HG02763 (cell line): Measurements from ENCODE around the gene DNAAF8.
"Not testable (repeated sequence)": the region's sequence is repeated elsewhere in the genome, so short reads cannot be mapped to it uniquely, and the experiment has no call there.

Source experiments
- ATAC-seq: cut with Tn5 transposase; IDR thresholded peaks from one replicate; pipeline ENCODE4 v1.9.1; 2021; ENCODE audit warnings: mild to moderate bottlenecking, moderate library complexity; ENCODE audit not compliant: unreplicated experiment

The DNAAF8 gene

GRCh38 chr16:4776141-4776705 lies 41.9 kb downstream of the DNAAF8 start:
- ATAC-seq = no peak

DNA sequence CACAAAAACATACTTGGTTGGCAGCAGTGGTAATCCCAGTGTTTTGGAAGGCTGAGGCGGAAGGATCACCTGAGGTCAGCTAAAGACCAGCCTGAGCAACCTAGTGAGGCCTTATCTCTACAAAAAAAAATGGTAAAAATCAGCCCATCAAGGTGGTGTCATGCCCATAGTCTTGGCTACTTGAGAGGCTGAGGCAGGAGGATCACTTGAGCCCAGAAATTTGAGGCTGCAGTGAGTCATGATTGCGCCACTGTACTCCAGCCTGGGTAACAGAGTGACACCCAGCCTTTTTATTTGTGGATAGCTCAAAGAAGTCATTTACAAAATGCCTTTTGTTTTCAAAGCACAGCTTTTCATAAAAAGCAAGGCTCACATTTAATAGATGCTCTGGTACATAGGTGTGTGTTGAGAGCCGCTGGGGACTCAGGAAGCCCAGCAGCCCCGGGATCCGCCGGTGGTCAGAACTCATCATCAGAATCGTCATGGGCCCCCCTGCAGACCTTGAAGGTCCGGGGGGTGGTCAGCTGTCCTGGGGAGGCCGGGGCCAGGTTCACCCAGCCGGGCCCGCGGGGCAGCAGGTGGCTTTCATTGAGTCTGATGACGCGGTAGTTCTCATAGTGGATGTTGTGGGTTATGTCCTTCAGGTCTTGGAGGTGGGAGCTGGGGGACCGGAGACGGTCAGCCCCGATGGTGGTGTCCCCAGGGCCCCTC lies 43.2 kb downstream of the DNAAF8 start:
- ATAC-seq = no peak

DNA sequence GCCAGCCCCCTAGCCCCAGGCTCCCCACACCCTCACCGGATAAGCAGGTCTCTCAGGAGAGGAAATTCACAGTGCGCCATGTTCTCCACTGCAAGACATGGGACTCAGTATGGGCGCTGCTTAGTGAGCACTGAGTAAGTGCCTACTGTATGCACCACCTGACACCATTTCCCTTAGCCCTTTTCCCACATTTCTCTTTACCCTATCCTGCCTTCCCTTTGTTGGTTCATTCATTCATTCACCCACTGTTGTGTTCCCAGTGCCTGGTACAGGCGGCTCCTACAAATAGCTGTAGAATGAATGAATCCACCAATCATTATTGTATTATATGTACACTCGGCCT lies 43.7 kb downstream of the DNAAF8 start:
- ATAC-seq = no peak

DNA sequence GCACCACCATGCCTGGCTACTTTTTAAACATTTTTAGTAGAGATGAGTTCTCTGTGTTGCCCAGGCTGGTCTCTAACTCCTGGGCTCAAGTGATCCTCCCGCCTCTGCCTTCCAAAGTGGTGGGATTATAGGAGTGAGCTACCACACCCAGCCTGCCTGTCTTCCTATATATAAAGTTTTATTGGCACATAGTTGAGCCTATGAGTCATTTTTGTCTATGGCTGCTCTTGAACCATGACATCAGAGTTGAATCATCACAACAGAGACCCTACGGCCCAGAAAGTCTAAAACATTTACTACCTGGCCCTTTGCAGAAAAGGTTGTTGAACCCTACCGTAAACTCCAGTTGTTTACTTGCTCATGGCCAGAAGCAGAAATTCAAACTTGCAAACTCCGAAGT lies 45.9 kb downstream of the DNAAF8 start:
- ATAC-seq = no peak

- ATAC-seq = no peak
Measured at GRCh38 chr16:4783251-4783950, 49.1 kb downstream of the DNAAF8 start.

GRCh38 chr16:4783951-4784336 lies 49.6 kb downstream of the DNAAF8 start:
- ATAC-seq = no peak

GRCh38 chr16:4784444-4784987 lies 50.2 kb downstream of the DNAAF8 start:
- not testable (repeated sequence) for ATAC-seq

DNA sequence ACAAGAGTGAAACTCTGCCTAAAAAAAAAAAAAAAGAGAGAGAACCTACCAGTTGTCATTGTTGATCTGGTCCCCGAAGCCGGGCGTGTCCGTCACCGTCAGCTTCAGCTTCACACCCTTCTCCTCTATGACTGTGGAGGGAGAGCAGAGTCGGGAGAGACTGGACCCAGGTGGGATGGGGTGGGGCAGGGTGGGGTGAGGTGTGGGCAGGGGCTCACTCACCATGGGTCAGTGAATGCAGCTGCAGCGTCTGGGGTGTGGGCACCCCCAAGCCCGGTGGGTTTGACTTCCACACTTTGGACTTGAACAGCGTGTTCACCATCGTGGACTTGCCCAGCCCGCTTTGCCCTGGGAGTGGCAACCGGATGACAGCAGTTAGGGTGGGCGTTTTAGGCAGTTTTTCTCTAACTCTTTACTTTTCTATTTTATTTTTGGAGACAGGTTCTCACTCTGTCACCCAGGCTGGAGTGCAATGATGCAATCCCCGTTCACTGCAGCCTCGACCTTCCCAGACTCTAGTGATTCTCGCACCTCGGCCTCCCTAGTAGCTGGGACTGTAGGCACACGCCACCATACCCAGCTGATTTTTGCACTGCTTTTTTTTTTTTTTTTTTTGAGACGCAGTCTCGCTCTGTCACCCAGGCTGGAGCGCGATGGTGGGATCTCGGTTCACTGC lies 51.6 kb downstream of the DNAAF8 start:
- no peak for ATAC-seq

DNA sequence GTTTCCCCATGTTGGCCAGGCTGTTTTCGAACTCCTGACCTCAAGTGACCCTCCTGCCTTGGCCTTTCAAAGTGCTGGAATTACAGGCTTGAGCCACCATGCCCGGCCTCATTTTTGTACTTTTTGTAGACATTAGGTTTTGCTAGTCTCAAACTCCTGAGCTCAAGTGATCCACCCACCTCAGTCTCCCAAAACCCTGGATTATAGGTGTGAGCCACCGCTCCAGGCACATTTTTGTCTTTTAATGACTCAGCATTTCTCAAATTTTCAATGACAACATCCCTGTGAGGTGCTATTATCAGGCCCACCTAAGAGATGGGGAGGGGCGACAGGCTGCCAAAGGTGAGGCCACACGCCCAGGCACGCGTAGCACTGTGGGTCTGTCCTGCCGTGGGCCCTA lies 52.7 kb downstream of the DNAAF8 start:
- ATAC-seq = no peak

- no peak for ATAC-seq
Measured at GRCh38 chr16:4787627-4788482, 53.5 kb downstream of the DNAAF8 start, which contains the start of gene SEPTIN12. SEPTIN12 (minus strand) TSS chr16:4788345; CDS start chr16:4787645, 700 bp downstream.

DNA sequence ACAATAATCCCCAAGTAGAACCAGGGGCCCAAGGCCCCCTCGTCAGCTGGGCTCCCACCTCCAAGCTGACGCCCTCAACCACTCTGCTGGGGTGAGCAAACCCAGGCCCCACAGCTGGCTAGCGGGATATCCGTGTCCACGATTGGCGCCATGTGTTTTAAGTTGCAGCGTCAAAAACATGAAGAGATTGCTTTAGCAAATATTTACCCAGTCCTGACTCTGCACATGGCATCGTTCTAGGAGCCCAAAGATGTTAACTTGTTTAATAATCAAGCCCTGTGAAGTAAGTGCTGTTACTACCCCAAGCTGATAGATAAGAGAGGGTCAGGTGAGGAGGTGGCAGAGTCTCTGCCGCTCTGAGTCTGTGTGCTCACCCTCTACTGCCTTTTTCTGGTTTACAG lies 54.2 kb downstream of the DNAAF8 start:
- no peak for ATAC-seq

- ATAC-seq = no peak
Measured at GRCh38 chr16:4788910-4789309, 54.6 kb downstream of the DNAAF8 start.

- no peak for ATAC-seq
Measured at GRCh38 chr16:4790261-4790660, 55.9 kb downstream of the DNAAF8 start.

DNA sequence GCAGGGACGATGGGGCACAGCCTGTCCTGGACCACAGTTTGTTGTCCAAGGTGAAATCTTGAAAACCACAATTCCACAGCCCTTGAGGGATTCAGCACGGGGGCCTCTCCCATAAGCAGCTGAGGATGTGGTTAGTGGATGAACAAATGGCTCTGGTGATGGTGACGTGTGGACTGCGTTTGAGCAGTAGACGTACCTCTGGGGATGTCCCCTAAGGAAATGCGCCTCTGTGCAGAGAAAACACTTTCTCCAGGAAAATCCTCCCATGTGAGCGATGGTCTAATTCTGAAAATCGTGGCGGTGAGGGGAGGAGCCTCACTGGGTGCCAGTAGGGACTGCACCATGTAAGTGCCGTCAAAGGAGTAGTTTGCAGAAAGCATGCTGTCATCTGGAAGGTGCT lies 56.5 kb downstream of the DNAAF8 start:
- no peak for ATAC-seq

- no peak for ATAC-seq
Measured at GRCh38 chr16:4792951-4793513, 58.7 kb downstream of the DNAAF8 start.

GRCh38 chr16:4795181-4795827 lies 61.0 kb downstream of the DNAAF8 start, which contains the start of gene SMIM22:
SMIM22 (plus strand) TSS chr16:4795369; CDS start chr16:4795735, 366 bp downstream.
- no peak for ATAC-seq

DNA sequence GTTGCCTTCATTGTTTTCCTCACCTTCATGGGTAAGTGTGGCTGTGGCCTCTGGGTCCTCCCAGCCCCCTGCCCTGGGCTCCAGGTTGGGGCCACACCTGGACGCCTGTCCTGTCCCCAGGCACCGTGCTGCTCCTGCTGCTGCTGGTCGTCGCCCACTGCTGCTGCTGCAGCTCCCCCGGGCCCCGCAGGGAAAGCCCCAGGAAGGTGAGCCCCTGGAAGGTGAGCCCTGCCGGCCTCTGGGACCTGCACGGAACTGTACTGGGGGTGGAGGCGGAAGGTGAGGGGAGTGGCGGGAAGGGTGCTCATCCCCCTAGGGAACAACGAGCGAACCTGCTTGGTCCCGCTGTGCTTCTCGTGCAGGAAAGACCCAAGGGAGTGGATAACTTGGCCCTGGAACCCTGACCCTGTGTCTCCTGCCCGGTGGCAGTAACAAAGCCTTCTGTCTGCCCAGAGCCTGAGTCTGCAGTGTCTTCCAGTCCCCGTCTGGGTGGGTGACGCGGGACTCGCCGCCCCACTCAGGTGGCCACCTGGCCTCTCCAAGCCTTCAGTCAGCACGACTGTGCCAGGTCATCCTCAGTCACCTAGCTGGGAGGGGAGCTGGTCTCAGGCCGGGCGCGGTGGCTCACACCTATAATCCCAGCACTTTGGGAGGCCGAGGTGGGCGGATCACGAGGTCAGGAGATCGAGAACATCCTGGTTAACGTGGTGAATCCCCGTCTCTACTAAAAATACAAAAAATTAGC lies 61.7 kb downstream of the DNAAF8 start:
- ATAC-seq = no peak

- ATAC-seq = no peak
Measured at GRCh38 chr16:4796982-4797804, 62.9 kb downstream of the DNAAF8 start.
